ENCODE data around the gene SRGAP1.

- no peak for TF ChIP-seq CTCF (optimal IDR thresholded peaks at IDR 0.05 in 1 of 3, IDR thresholded peaks at IDR 0.05 in 1 of 3, conservative IDR thresholded peaks at IDR 0.05 in 1 of 3; ENCODE audit: extremely low read depth in 1 of 3, insufficient read depth in 2 of 3, low read length in 3 of 3)
- no peak for TF ChIP-seq EZH2 (IDR thresholded peaks at IDR 0.05; ENCODE audit: low read length)
Measured at GRCh38 chr12:63966606-63966975, 122.1 kb downstream of the SRGAP1 start.
